H1 (cell line): ENCODE data around the gene TNPO3. TPM values are rescaled to one million over a fixed set of nuclear protein-coding genes. Genes with fewer than 3 reads are reported as not detected.

Source experiments
- CTCF ChIP-seq, 3 experiments: IDR thresholded peaks; 1 replicate in 2 of 3; 2 replicates in 1 of 3; pipeline versions ENCODE4 v1.5.1 to v1.6.1; 2011; ENCODE audit warnings: low read length in 3 of 3, mild to moderate bottlenecking in 3 of 3, inconsistent platforms in 2 of 3, low read depth in 1 of 3, moderate library complexity in 1 of 3; ENCODE audit not compliant: insufficient read depth in 1 of 3; ENCODE audit errors: control extremely low read depth in 1 of 3
- EP300 ChIP-seq, 2 experiments: IDR thresholded peaks; 1 replicate in 1 of 2; 2 replicates in 1 of 2; pipeline ENCODE4 v1.6.1; 2011 to 2012; ENCODE audit warnings: low read depth in 2 of 2, low read length in 2 of 2, mild to moderate bottlenecking in 2 of 2, borderline replicate concordance in 1 of 2, inconsistent platforms in 1 of 2, moderate library complexity in 1 of 2
- GABPA ChIP-seq: IDR thresholded peaks from 2 replicates; pipeline ENCODE4 v1.6.1; 2011; ENCODE audit warnings: mild to moderate bottlenecking, low read length, moderate library complexity, borderline replicate concordance; ENCODE audit not compliant: insufficient read depth
- KDM4A ChIP-seq: IDR thresholded peaks from one replicate; pipeline ENCODE4 v1.7.1; 2012; ENCODE audit warnings: low read depth, mild to moderate bottlenecking, moderate library complexity, low read length, inconsistent platforms; ENCODE audit not compliant: severe bottlenecking
- MAX ChIP-seq: IDR thresholded peaks from 2 replicates; pipeline ENCODE4 v1.6.1; 2012; ENCODE audit warnings: inconsistent platforms
- PHF8 ChIP-seq: fragments of 200-600 bp; sonication (generic); conservative IDR thresholded peaks from 2 replicates; pipeline ENCODE4 v1.7.1; 2012; ENCODE audit warnings: low read depth, mild to moderate bottlenecking, inconsistent platforms, low read length, moderate library complexity
- RAD21 ChIP-seq, 2 experiments: IDR thresholded peaks in 1 of 2; conservative IDR thresholded peaks in 1 of 2; 2 replicates each; pipeline ENCODE4 v1.6.1; 2011; ENCODE audit warnings: low read depth in 2 of 2, low read length in 2 of 2, improper control_type of control experiment in 1 of 2, inconsistent platforms in 1 of 2, mild to moderate bottlenecking in 1 of 2, moderate library complexity in 1 of 2
- SIN3A ChIP-seq, 2 experiments: IDR thresholded peaks in 1 of 2; conservative IDR thresholded peaks in 1 of 2; 2 replicates each; pipeline ENCODE4 v1.6.1; 2011 to 2012; ENCODE audit warnings: low read length in 2 of 2, improper control_type of control experiment in 1 of 2, low read depth in 1 of 2, mild to moderate bottlenecking in 1 of 2
- TAF7 ChIP-seq: optimal IDR thresholded peaks from 2 replicates; pipeline ENCODE3; 2011; ENCODE audit warnings: low read depth, mild to moderate bottlenecking, inconsistent platforms, low read length, moderate library complexity, borderline replicate concordance
- TBP ChIP-seq: IDR thresholded peaks from 2 replicates; pipeline ENCODE4 v1.6.1; 2011; ENCODE audit warnings: low read depth, low read length, improper control_type of control experiment
- polyA plus RNA-seq, 7 experiments: library from polyadenylated mRNA; depleted of rRNA in 3 of 7; stranded (reverse) in 5 of 7; unstranded in 2 of 7; fragments of >200 nt in 5 of 7; fragments of 200-250 nt in 2 of 7; gene quantifications; 1 replicate in 5 of 7; 2 replicates in 1 of 7; 4 replicates in 1 of 7; pipeline versions ENCODE4 v1.2.1 to v1.2.3, GENCODE V29; 2011 to 2013; ENCODE audit warnings: missing spikeins in 2 of 7, mixed read lengths in 2 of 7
- total RNA-seq: library from RNA; stranded (reverse); fragmentation: NEBNext Ultra II Directional; extraction: Animal tissue kit (Norgen Biotek cat#: 25700); gene quantifications from 2 replicates; pipeline ENCODE4 v1.2.1, GENCODE V29; 2021

The TNPO3 gene
- total and polyA plus RNA-seq, 2 of the 8 experiments (the other 6 are each of a cell fraction or from before 2014, with no cell fraction given), result 67.6 to 99.2 TPM

- TF ChIP-seq CTCF (IDR thresholded peaks at IDR 0.05; ENCODE audit: control extremely low read depth in 1 of 3, insufficient read depth in 1 of 3, low read depth in 1 of 3, low read length in 3 of 3) (no peak), TBP (no peak), PHF8 (no peak; the same call in 1 of the 2 replicates), RAD21 (IDR thresholded peaks at IDR 0.05 in 1 of 2, conservative IDR thresholded peaks at IDR 0.05 in 1 of 2; ENCODE audit: low read depth in 2 of 2, low read length in 2 of 2) (no peak; a peak in 1 of 4 replicates), SIN3A (conservative IDR thresholded peaks at IDR 0.05 in 1 of 2, IDR thresholded peaks at IDR 0.05 in 1 of 2; ENCODE audit: low read depth in 1 of 2, low read length in 2 of 2) (0 out of 4 replicates have a peak, but pooled peaks of 1 of the 2 experiments have one; percentile 23), GABPA (no peak), KDM4A (peak; percentile 85), MAX (no peak), TAF7 (no peak), EP300 (IDR thresholded peaks at IDR 0.05; ENCODE audit: borderline replicate concordance in 1 of 2, low read depth in 2 of 2, low read length in 2 of 2) (no peak)
Observed at GRCh38 chr7:128937647-128938543, 117.0 kb downstream of the TNPO3 start, which contains the start of gene IRF5 (continued).
